ENCODE data around the gene ERGIC1.

ERGIC1 gene

GRCh38 chr5:172815631-172816030, 18.4 kb upstream of the ERGIC1 start:
- H3K9me3 ChIP-seq (replicated peaks in 1 of 2; ENCODE audit: control insufficient read depth in 2 of 2, insufficient read depth in 1 of 2, low read depth in 1 of 2, low read length in 2 of 2): no peaks in the 10 kb centered on the region
- no peak overlapping the region for H3K4ac ChIP-seq (ENCODE audit: low read length)
- no peak overlapping the region for H2BK5ac ChIP-seq (ENCODE audit: low read length)
- no peak overlapping the region for H2BK120ac ChIP-seq (ENCODE audit: low read depth, low read length)
- H3K4me1 ChIP-seq (ENCODE audit: control insufficient read depth in 2 of 2, insufficient read depth in 1 of 2, low read depth in 1 of 2, low read length in 2 of 2): no peaks in the 10 kb centered on the region
- H4K91ac ChIP-seq (ENCODE audit: low read depth, low read length, poor library complexity): no peak overlapping the region
- no peak overlapping the region for H4K8ac ChIP-seq (ENCODE audit: low read depth, low read length)
- H2BK12ac ChIP-seq (ENCODE audit: low read length): no peak overlapping the region
- peaks cover 0 to 5% (median 0%) of the 10 kb centered on the region in 3 experiments for H3K27me3 ChIP-seq (ENCODE audit: control insufficient read depth in 3 of 3, insufficient read depth in 3 of 3, low read depth in 1 of 3, low read length in 3 of 3)
- no peak overlapping the region for H3K14ac ChIP-seq (ENCODE audit: low read length)
- H3K27ac ChIP-seq (replicated peaks; ENCODE audit: low read length): no peak overlapping the region
- no peak overlapping the region for H3K23ac ChIP-seq (ENCODE audit: low read depth, low read length, poor library complexity)
- H2AFZ ChIP-seq (ENCODE audit: low read length): no peak overlapping the region
- no CpG with 5 or more reads among the region's 7 CpGs for WGBS, 2 donors (ENCODE audit: extremely low coverage in 2 of 2, insufficient read length in 2 of 2, insufficient replicate concordance in 1 of 2)
- no peak overlapping the region for H3K18ac ChIP-seq (ENCODE audit: low read length)
- H3K79me1 ChIP-seq (ENCODE audit: low read depth, low read length): no peaks in the 10 kb centered on the region
- H3K4me2 ChIP-seq (ENCODE audit: insufficient read depth, low read length, poor library complexity, severe bottlenecking): no peak overlapping the region
- H2AK5ac ChIP-seq (ENCODE audit: low read depth, low read length): no peak overlapping the region
- H2BK15ac ChIP-seq (ENCODE audit: low read length): no peak overlapping the region
- no peak overlapping the region for H3K9ac ChIP-seq (ENCODE audit: low read depth, low read length, poor library complexity)
- no peak overlapping the region for H3K4me3 ChIP-seq (ENCODE audit: low read length in 2 of 2)
- no peaks in the 10 kb centered on the region for H3K36me3 ChIP-seq (replicated peaks in 1 of 2; ENCODE audit: control insufficient read depth in 2 of 2, insufficient read depth in 2 of 2, low read length in 2 of 2)
- no peak for DNase-seq (ENCODE audit: low spot score)

- H4K8ac ChIP-seq (ENCODE audit: low read depth, low read length): no peak overlapping the region
- H3K4me1 ChIP-seq (ENCODE audit: control insufficient read depth in 2 of 2, insufficient read depth in 1 of 2, low read depth in 1 of 2, low read length in 2 of 2): no peaks in the 10 kb centered on the region
- no peak overlapping the region for H2AK5ac ChIP-seq (ENCODE audit: low read depth, low read length)
- no peaks in the 10 kb centered on the region for H3K79me1 ChIP-seq (ENCODE audit: low read depth, low read length)
- peaks cover 0 to 5% (median 0%) of the 10 kb centered on the region in 3 experiments for H3K27me3 ChIP-seq (ENCODE audit: control insufficient read depth in 3 of 3, insufficient read depth in 3 of 3, low read depth in 1 of 3, low read length in 3 of 3)
- H2AFZ ChIP-seq (ENCODE audit: low read length): no peak overlapping the region
- no peak overlapping the region for H2BK12ac ChIP-seq (ENCODE audit: low read length)
- H3K4me2 ChIP-seq (ENCODE audit: insufficient read depth, low read length, poor library complexity, severe bottlenecking): no peak overlapping the region
- H3K27ac ChIP-seq (replicated peaks; ENCODE audit: low read length): no peak overlapping the region
- no peak overlapping the region for H3K4ac ChIP-seq (ENCODE audit: low read length)
- no peak overlapping the region for H3K9ac ChIP-seq (ENCODE audit: low read depth, low read length, poor library complexity)
- no peak overlapping the region for H2BK120ac ChIP-seq (ENCODE audit: low read depth, low read length)
- WGBS, 2 donors (ENCODE audit: extremely low coverage in 2 of 2, insufficient read length in 2 of 2, insufficient replicate concordance in 1 of 2): no CpG with 5 or more reads among the region's 5 CpGs
- DNase-seq (ENCODE audit: low spot score): no peak
- H3K18ac ChIP-seq (ENCODE audit: low read length): no peak overlapping the region
- no peak overlapping the region for H4K91ac ChIP-seq (ENCODE audit: low read depth, low read length, poor library complexity)
- no peak overlapping the region for H3K23ac ChIP-seq (ENCODE audit: low read depth, low read length, poor library complexity)
- H3K36me3 ChIP-seq (replicated peaks in 1 of 2; ENCODE audit: control insufficient read depth in 2 of 2, insufficient read depth in 2 of 2, low read length in 2 of 2): no peaks in the 10 kb centered on the region
- H3K9me3 ChIP-seq (replicated peaks in 1 of 2; ENCODE audit: control insufficient read depth in 2 of 2, insufficient read depth in 1 of 2, low read depth in 1 of 2, low read length in 2 of 2): no peaks in the 10 kb centered on the region
- H2BK15ac ChIP-seq (ENCODE audit: low read length): no peak overlapping the region
- no peak overlapping the region for H3K4me3 ChIP-seq (ENCODE audit: low read length in 2 of 2)
- no peak overlapping the region for H2BK5ac ChIP-seq (ENCODE audit: low read length)
- H3K14ac ChIP-seq (ENCODE audit: low read length): no peak overlapping the region
Observed at GRCh38 chr5:172816925-172817562, 17.0 kb upstream of the ERGIC1 start.

- no CpG with 5 or more reads among the region's 7 CpGs for WGBS, 2 donors (ENCODE audit: extremely low coverage in 2 of 2, insufficient read length in 2 of 2, insufficient replicate concordance in 1 of 2)
- no peak overlapping the region for H2BK12ac ChIP-seq (ENCODE audit: low read length)
Observed at GRCh38 chr5:172817664-172818063, 16.4 kb upstream of the ERGIC1 start.

GRCh38 chr5:172818081-172818480, 16.0 kb upstream of the ERGIC1 start:
- H3K23ac ChIP-seq (ENCODE audit: low read depth, low read length, poor library complexity): no peak overlapping the region
- H3K9me3 ChIP-seq (replicated peaks in 1 of 2; ENCODE audit: control insufficient read depth in 2 of 2, insufficient read depth in 1 of 2, low read depth in 1 of 2, low read length in 2 of 2): no peaks in the 10 kb centered on the region
- no peak overlapping the region for H4K8ac ChIP-seq (ENCODE audit: low read depth, low read length)
- H3K14ac ChIP-seq (ENCODE audit: low read length): no peak overlapping the region
- no peak overlapping the region for H3K4me2 ChIP-seq (ENCODE audit: insufficient read depth, low read length, poor library complexity, severe bottlenecking)
- no peaks in the 10 kb centered on the region for H3K36me3 ChIP-seq (replicated peaks in 1 of 2; ENCODE audit: control insufficient read depth in 2 of 2, insufficient read depth in 2 of 2, low read length in 2 of 2)
- no peak overlapping the region for H2BK120ac ChIP-seq (ENCODE audit: low read depth, low read length)
- DNase-seq (ENCODE audit: low spot score): no peak
- H3K79me1 ChIP-seq (ENCODE audit: low read depth, low read length): no peaks in the 10 kb centered on the region
- no peak overlapping the region for H2BK15ac ChIP-seq (ENCODE audit: low read length)
- H3K9ac ChIP-seq (ENCODE audit: low read depth, low read length, poor library complexity): no peak overlapping the region
- no peak overlapping the region for H3K4me3 ChIP-seq (ENCODE audit: low read length in 2 of 2)
- no peak overlapping the region for H2BK5ac ChIP-seq (ENCODE audit: low read length)
- no peak overlapping the region for H3K27ac ChIP-seq (replicated peaks; ENCODE audit: low read length)
- peak overlapping the region; percentile 33 for H2AFZ ChIP-seq (ENCODE audit: low read length)
- no peak overlapping the region for H2AK5ac ChIP-seq (ENCODE audit: low read depth, low read length)
- no CpG with 5 or more reads among the region's 3 CpGs for WGBS, 2 donors (ENCODE audit: extremely low coverage in 2 of 2, insufficient read length in 2 of 2, insufficient replicate concordance in 1 of 2)
- H3K18ac ChIP-seq (ENCODE audit: low read length): no peak overlapping the region
- no peak overlapping the region for H3K4ac ChIP-seq (ENCODE audit: low read length)
- no peaks in the 10 kb centered on the region for H3K4me1 ChIP-seq (ENCODE audit: control insufficient read depth in 2 of 2, insufficient read depth in 1 of 2, low read depth in 1 of 2, low read length in 2 of 2)
- peaks cover 0 to 5% (median 0%) of the 10 kb centered on the region in 3 experiments for H3K27me3 ChIP-seq (ENCODE audit: control insufficient read depth in 3 of 3, insufficient read depth in 3 of 3, low read depth in 1 of 3, low read length in 3 of 3)
- no peak overlapping the region for H4K91ac ChIP-seq (ENCODE audit: low read depth, low read length, poor library complexity)
- no peak overlapping the region for H2BK12ac ChIP-seq (ENCODE audit: low read length)

More at GRCh38 chr5:172817664-172818063, 16.4 kb upstream of the ERGIC1 start:
- DNase-seq (ENCODE audit: low spot score): no peak
- Histone ChIP-seq H3K9me3 (replicated peaks in 1 of 2; ENCODE audit: control insufficient read depth in 2 of 2, insufficient read depth in 1 of 2, low read depth in 1 of 2, low read length in 2 of 2) (no peaks in the 10 kb centered on the region), H2BK15ac (ENCODE audit: low read length) (no peak overlapping the region), H3K9ac (ENCODE audit: low read depth, low read length, poor library complexity) (no peak overlapping the region), H3K36me3 (replicated peaks in 1 of 2; ENCODE audit: control insufficient read depth in 2 of 2, insufficient read depth in 2 of 2, low read length in 2 of 2) (no peaks in the 10 kb centered on the region), H2BK120ac (ENCODE audit: low read depth, low read length) (no peak overlapping the region), H3K4me2 (ENCODE audit: insufficient read depth, low read length, poor library complexity, severe bottlenecking) (no peak overlapping the region), H4K8ac (ENCODE audit: low read depth, low read length) (no peak overlapping the region), H3K4me1 (ENCODE audit: control insufficient read depth in 2 of 2, insufficient read depth in 1 of 2, low read depth in 1 of 2, low read length in 2 of 2) (no peaks in the 10 kb centered on the region), H2BK5ac (ENCODE audit: low read length) (no peak overlapping the region), H4K91ac (ENCODE audit: low read depth, low read length, poor library complexity) (no peak overlapping the region), H3K4me3 (ENCODE audit: low read length in 2 of 2) (no peak overlapping the region), H3K18ac (ENCODE audit: low read length) (no peak overlapping the region), H3K23ac (ENCODE audit: low read depth, low read length, poor library complexity) (no peak overlapping the region), H3K4ac (ENCODE audit: low read length) (no peak overlapping the region), H2AK5ac (ENCODE audit: low read depth, low read length) (no peak overlapping the region), H3K27me3 (ENCODE audit: control insufficient read depth in 3 of 3, insufficient read depth in 3 of 3, low read depth in 1 of 3, low read length in 3 of 3) (peaks cover 0 to 5% (median 0%) of the 10 kb centered on the region in 3 experiments), H3K14ac (ENCODE audit: low read length) (no peak overlapping the region), H2AFZ (ENCODE audit: low read length) (peak overlapping the region; percentile 33), H3K79me1 (ENCODE audit: low read depth, low read length) (no peaks in the 10 kb centered on the region), H3K27ac (replicated peaks; ENCODE audit: low read length) (no peak overlapping the region)
